ENCODE results near the gene GUCY1B1.

Gene GUCY1B1

DNA sequence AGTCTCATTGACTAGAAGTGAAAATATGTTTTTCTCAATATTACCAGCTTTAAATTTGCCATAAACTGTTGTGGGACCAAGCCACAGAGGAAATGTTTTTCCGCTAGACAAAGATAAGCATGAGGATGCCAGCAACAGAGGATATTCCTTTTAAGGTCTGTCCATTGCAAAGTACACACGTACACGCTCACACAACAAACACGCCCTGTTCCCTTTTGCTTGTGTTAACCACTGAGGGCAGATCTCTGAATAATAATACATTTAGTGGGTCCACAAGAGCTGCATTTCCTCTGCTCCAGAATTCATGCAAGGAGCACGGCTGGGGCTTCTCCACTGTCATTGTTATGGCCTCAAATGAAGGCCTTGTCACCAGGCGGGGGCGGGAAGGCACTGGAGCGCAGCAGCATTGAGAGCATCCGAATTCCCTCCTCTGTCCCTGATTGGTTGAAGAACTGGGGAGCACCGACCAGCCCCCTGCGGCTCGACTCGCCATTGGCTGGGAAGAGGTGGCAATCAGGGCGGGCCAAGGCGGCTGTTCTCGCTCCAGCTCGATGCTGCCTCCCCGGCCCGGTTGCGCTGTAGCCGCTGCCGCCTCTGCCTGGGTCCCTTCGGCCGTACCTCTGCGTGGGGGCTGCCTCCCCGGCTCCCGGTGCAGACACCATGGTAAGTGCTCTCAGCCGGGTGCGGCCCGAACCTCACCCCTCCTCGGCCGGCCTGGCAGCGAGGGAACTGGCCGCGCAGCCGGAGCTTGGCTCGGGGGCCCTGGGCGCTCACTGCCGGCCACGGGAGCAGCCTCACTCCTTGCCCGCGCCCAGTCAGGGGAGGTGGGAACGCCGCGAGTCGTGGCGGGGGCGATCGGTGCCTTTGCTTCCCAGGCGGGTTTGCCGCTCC is at the start of gene GUCY1B1:
GUCY1B1 (plus strand) TSS at position 541 of the 891 bp plus-strand sequence; CDS start at position 661, 120 bp downstream.
- DNase-seq (ENCODE audit: low read depth, low spot score): peak; percentile 97

DNA sequence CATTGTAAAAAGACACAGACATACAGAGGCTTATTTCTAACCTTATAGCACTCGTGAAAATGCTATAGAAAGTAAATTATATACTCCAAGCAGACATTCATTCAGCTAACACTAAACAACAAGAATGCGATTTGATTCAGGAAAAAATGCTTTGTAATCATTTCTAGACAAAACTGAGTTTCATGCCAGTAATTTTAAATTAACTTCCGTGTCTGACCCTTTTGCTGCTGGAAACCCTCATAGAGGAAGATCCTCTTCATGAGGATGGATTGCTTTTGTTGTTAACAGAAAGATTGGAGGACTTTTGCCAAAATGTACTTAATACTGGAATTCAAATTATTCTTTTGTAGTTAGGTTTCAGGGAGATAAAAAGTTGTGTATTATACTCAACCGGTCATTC is 48.9 kb upstream of the GUCY1B1 start:
- no peak for DNase-seq (ENCODE audit: low read depth, low spot score)

DNA sequence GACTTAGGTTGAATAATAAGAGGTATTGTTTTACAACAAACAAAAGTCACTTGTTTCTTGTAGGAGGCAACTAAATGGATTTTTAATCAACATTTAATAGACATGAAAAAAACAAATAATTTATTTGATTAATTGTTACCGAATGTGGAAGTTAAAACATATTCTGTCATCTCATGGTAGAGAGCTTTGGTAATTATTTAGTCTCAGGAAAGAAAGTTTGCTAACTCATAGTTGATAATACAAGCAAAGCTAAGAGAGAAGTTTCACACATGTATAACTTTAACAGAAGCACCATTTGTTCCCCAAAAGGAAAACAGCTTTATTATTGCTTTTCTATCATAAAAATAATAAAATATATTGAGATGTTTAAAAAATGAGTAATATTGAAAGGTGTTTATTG is 47.3 kb upstream of the GUCY1B1 start:
- no peak for DNase-seq (ENCODE audit: low read depth, low spot score)

DNA sequence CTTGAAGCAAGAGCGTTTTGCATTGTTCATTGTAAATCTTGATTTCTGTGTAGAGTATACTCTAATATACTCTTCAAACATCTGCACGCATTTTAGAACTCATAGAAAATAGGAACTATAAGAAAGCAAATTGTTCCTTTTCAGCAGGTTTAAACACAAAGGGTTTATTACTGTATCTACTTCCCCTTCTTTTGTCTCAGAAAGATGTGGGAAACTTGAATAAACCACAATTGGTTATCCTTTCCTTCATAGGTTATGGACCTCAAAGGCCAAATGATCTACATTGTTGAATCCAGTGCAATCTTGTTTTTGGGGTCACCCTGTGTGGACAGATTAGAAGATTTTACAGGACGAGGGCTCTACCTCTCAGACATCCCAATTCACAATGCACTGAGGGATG is 46.0 kb upstream of the GUCY1B1 start:
- DNase-seq (ENCODE audit: low read depth, low spot score): no peak

DNA sequence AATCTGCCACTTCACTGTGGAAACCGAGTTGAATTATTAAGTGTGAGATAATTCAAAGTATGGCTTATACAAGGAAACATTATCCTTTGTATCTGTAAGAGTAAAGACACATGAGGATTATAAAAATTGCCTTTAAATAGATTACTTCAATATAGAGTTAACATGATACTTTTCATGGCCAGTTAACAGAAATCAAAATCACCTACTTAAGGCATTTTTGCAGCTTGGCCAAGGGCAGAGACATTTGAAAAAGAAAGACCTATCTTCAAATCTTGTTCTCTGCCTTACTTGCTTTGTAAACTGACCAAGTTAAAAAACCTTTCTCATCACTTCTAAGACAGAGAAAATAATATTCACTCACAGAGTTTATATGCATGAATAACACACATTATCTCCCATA is 44.9 kb upstream of the GUCY1B1 start:
- DNase-seq (ENCODE audit: low read depth, low spot score): no peak

DNA sequence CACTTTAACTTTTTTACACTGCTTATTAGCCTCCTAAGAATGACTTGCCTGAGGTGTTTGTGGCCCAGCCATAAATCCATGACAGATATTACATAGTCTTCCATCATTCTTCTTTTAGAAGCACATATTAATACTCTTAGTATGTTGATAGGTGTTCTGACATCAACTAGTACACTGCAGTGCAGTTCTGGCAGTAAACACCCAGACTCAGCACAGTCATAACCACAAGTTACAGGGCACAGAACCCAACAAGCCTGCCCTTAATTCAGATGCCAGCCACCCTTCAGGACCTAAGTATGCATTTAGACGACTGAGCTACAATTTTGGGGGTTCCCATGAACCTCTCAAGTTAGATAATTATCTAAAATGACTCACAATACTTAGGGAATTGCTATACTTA is 36.5 kb upstream of the GUCY1B1 start:
- DNase-seq (ENCODE audit: low read depth, low spot score): no peak

DNA sequence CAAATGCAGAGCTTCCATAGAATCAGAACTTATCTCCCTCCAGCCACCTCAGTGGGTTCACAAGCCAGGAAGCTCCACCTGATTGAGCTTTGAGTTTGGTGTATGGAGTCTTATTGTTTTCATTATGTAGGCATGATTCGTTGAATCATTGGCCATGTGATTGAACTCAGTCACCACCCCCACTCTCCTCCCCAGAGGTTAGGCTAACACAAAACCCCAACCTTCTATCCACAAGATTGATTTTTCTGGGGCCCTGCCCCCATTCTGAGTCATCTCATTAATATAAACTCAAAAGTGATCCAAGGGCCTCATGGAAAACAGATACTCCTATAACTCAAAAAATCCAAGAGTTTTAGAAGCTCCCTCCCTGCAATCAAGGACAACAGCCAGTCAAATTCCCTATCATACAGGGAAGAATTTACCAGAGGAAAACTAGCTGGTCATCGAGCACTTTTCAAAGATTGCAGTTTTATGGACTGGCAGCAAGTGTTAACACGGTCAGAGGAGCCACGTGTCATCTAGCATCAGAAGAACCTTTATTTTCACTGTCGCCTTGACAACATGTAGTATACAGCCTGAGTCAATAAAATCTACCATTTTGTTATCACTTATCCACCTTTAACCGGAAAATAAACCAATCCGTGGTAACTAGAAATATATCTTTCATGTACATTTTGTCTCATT is 35.9 kb upstream of the GUCY1B1 start:
- DNase-seq (ENCODE audit: low read depth, low spot score): peak; percentile 28

DNA sequence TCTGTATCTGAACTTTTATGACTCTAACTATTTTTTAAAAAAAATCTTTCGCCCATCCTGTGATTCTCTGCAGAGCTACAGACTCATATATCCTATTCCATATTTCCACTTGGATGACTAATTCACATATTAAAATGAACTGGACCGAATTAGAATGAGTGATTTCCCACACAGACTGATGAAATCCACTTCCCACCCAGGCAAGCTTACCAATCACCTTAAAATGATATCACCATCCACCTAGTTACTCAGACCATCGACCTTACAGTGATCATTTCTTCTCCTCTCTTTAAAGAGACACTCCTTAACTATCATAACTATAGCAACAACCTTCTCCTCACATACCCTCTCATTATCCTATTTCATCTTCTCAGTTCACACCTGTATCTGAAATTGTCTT is 34.1 kb upstream of the GUCY1B1 start:
- DNase-seq (ENCODE audit: low read depth, low spot score): no peak

DNA sequence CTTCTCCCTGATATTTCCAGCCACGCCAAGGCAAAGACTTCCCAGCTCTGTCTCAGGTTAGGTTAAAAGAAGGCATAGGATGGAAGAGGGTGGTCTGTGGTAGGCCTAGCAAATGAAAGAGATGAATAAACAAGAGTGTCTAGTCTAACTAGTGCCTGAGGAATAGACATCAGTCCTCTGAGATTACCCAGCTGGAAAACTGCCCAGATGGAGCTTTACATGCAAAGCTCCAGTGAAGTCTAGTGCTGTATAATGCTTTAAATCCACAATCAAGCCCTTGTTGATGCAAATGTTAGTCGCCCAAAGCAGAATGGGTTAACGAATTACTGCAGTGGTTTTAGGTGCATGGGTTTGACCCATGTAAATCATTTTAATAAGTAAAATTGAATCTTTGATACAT is 24.8 kb upstream of the GUCY1B1 start:
- peak; percentile 42 for DNase-seq (ENCODE audit: low read depth, low spot score)

DNA sequence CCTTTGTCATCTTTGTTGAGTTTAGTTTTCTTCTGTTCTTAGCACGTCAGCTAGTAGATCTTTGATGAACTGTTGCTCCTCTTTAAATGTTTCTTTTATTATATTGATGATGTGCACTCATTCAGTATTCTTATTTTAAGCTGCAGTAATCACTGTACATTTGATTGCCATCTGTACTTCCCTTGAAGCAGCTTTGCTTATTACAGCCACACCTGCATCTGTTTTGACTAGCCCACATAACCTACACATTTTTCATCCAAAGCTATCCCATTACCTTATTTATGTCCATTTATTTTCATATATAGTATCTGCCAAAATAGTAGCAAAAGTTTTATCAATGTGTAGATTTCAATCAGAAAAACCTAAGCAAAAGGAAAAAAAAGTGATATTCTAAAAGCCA is 23.9 kb upstream of the GUCY1B1 start:
- DNase-seq (ENCODE audit: low read depth, low spot score): no peak

DNA sequence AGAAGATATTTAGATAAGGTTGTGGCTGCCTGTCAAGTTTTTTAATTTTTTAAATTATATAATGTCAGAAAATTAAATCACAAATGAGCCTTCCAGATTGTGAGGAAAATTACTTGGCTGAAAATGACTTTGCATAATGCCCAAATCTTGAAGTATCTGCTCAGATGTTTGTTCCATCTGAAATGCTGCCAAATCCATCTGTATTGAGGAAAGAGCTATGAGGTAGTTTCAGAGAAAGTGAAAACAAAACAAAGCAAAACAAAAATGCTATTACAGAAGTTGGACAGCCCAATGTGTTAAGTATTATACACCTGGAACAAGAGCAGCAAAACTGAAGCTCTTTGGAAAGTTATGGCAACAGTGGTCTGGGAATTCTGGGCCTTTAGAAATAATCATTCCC is 23.3 kb upstream of the GUCY1B1 start:
- DNase-seq (ENCODE audit: low read depth, low spot score): peak; percentile 25

DNA sequence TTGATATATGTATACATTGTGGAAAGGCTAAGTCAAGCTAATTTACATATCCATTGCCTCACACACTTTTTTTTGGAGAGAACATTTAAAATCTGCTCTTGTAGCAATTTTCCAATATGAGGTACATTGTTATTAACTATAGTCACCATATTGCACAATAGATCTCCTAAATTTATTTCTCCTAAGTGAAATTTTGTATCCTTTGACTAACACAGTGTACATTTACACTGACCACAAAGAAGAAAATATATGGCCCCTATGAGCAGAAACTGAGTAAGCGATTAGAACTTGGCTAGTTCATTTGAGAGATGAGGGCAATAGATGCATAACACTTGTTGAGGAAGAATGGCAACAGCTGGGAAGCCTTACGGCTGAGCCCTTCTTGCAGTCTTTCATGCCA is 20.3 kb upstream of the GUCY1B1 start:
- DNase-seq (ENCODE audit: low read depth, low spot score): no peak

DNA sequence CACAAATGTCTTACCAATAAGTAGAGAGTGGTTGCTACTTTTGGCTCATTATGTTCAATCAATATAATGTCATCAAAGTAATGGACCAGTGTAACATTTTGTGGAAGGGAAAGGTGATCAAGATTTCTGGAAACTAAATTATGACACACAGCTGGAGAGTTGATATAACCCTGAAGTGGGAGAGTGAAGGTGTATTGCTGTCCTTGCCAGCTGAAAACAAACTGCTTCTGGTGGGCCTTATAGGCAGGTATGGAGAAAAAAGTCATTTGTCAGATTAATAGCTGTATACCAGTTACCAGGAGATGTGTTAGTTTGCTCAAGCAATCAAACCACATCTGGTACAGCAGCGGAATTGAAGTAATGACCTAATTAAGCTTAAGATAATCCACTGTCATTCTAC is 17.3 kb upstream of the GUCY1B1 start:
- no peak for DNase-seq (ENCODE audit: low read depth, low spot score)

DNA sequence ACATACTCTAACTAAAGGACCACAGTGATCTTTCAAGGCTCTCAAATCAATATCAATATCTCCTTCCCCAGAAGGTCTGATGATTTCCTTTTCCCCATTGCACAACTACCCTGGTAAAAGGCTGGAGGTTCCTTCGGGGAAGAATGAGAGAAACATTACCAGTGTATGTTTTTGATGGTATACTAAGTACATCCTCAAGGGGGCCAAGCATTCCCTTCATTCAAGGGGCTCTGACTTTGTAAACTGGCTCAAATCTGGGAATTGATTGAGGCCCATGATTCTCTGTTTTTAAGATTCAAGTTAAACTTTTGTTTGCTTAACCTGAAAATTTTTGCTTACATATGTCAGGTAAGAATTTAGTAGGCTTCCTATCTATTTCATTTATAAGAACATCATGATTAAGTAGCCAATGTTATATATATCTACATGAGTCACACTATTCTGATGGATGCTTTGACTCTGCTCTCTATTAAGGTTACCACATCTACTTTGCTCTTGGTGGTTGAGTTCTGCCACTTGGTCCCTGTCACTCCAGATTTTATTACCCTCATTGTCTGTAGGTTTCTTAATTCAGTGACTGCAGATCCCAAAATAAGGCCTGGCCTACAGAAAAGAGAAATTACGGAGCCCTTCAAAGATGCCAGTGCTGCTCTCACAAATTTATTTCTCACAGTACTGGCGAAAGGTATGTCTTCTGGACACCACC is 16.4 kb upstream of the GUCY1B1 start:
- DNase-seq (ENCODE audit: low read depth, low spot score): no peak

DNA sequence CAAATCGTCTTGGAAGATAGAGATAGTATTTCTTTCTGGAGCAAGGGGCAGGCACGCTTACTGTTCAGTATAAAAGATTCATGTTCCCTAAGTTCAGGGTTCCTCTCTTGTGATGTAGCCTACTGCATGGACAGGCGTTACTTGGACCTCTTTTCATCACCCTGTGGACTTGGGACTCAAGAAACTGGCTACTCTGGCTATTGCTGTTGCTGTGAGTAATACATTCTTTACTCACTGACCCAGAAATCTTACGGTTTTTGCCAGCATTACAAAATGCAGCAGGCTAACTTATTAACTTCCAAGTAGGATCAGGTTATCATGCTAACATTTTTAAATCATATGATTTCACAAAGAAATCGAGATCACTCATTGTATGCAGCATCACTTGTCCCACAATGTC is 12.8 kb upstream of the GUCY1B1 start:
- peak; percentile 24 for DNase-seq (ENCODE audit: low read depth, low spot score)

DNA sequence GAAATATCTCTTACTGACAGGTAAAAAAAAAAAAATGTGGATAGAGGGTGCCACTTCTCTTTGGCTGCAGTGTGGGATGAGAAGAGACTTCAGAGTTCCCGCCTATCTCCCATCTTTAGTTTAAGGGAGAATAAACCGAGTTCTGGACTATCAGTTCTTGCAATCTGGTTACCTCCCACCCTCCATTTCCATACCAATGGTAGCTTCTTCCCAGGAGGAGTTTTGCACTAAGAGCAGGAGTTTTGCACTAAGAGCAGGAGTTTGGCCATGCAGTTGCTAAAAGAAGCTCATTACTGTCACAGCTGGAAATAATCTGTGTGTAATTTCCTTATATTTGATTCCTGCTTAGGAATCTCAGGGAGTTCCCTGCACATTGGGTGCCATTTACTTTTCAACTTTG is 10.8 kb upstream of the GUCY1B1 start:
- no peak for DNase-seq (ENCODE audit: low read depth, low spot score)

DNA sequence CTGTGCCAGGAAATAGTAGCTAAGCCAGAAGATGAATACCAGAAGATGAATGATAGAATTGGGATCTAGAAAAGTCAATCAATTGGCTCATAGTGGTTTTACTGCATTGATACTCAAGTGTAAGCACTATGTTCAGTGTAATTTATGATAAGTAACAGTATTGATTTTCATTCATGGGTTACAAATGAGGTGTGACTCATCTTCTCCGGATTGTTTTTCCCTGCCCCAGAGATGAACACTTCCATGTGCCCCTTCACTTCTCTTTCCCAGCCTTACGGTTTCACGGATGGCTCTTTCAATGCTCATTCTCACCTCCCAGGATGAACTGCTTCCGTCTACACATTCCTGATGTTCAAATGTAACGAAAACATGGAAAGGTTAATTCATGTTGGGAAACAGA is 9.8 kb upstream of the GUCY1B1 start:
- DNase-seq (ENCODE audit: low read depth, low spot score): no peak

DNA sequence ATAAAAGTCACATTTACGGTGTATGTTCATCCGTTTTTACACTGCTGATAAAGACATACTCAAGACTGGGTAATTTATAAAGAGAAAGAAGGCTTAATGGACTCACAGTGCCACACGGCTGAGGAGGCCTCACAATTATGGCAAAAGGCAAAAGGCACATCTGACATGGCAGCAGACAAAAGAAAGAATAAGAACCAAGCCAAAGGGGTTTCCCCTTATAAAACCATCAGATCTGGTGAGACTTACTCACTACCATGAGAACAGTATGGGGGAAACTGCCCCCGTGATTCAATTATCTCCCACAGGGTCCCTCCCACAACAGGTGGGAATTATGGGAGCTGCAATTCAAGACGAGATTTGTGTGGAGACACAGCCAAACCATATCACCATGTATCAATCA is 7.3 kb upstream of the GUCY1B1 start:
- DNase-seq (ENCODE audit: low read depth, low spot score): no peak

DNA sequence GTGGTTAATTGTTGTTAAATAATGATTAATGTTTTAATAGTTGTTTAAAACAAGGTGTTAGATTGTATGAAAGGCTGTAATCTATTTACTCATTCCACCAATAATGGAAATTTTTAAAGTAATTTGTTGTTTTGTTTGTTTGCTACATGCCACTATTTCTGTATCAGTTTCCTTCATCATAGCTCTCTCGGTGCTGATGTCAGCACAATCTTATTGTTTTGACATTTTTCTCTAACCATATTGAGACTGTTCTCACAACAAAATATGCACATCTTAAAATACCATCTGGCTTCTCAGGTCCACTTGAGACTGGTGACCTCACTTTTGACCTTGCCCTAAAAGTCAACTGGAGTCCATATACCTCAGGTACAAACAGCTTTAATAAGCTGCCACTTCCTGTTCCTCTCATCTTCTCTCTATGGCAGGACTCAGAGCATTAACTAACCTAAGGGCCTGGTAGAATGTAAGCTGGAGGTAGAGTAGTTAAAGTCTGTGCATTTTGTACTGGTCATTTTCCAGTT is 1.0 kb upstream of the GUCY1B1 start:
- DNase-seq (ENCODE audit: low read depth, low spot score): no peak

DNA sequence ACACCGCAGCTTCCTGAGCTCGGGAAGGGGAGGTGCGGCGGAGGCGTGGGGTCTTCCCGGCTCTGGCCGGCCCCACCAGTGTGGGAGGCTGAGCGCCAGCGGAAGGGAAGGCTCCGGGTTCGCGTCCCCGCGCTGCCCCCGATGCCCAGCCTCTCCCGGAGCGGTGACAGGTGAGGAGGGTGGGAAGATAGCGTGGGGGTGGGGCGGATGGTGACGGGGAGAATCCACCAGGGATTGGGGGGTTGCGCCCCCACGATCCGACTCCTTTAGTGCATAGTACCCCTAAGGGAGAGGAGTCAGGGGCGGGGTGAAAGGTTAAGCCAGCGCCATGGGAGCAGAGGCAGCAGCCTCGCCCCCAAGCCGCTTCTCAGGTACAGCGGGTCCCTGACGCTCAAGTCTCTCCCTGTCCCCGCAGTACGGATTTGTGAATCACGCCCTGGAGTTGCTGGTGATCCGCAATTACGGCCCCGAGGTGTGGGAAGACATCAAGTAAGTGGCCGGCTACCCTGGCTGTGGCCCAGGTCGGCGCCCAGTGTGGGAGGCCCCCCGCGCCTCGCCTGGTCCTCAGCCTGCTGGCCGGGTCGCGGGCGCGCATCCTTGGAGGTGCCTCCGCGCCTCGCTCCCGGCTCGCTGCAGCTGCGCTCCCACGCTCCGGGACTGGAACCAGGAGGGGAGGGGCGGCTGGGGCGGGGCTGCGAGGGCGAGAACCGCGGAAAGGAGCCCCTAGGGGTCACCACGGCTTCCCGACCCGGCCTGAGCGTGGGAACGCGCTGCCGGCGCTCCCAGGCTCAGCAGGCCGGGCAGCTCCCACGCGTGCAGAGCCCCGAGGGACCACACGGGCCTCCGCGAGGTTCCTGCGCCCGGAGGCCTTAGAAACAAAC is 791 bp downstream of the GUCY1B1 start:
- peak; percentile 57 for DNase-seq (ENCODE audit: low read depth, low spot score)

DNA sequence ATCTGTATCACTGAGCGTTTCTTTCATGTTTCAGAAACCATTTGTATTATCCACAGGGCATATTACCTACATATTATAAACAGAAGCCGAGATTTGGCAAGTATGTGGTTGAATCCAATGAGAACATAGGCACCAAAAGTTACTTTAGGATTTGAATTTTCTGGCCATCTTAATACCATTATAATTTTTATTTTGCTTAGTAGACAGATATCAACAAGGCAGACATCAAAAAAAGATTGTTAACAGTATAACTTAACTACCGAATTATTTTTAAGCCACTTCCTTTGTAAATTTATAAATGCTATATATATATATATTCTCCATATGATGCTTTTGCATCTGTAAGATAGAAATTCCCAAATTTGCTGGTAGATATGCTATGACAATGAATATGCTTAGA is 2.2 kb downstream of the GUCY1B1 start:
- DNase-seq (ENCODE audit: low read depth, low spot score): no peak

Data from astrocyte of the hippocampus (primary cell).